GM10266 (cell line): ENCODE data around the gene PDXDC1.
"Not testable (repeated sequence)": the region's sequence is repeated elsewhere in the genome, so short reads cannot be mapped to it uniquely, and the experiment has no call there.

Source experiments
- DNase-seq: peaks from one replicate; pipeline ENCODE4 v3.0.0; 2012; ENCODE audit errors: extremely low spot score
- TF ChIP-seq, protein P1 (sequence below): IDR thresholded peaks from 2 replicates; pipeline ENCODE4 v1.5.1; 2012; ENCODE audit warnings: mild to moderate bottlenecking, low read depth; ENCODE audit not compliant: control insufficient read depth, insufficient read depth; ENCODE audit errors: missing control alignments

Gene PDXDC1, protein sequence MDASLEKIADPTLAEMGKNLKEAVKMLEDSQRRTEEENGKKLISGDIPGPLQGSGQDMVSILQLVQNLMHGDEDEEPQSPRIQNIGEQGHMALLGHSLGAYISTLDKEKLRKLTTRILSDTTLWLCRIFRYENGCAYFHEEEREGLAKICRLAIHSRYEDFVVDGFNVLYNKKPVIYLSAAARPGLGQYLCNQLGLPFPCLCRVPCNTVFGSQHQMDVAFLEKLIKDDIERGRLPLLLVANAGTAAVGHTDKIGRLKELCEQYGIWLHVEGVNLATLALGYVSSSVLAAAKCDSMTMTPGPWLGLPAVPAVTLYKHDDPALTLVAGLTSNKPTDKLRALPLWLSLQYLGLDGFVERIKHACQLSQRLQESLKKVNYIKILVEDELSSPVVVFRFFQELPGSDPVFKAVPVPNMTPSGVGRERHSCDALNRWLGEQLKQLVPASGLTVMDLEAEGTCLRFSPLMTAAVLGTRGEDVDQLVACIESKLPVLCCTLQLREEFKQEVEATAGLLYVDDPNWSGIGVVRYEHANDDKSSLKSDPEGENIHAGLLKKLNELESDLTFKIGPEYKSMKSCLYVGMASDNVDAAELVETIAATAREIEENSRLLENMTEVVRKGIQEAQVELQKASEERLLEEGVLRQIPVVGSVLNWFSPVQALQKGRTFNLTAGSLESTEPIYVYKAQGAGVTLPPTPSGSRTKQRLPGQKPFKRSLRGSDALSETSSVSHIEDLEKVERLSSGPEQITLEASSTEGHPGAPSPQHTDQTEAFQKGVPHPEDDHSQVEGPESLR

DNA sequence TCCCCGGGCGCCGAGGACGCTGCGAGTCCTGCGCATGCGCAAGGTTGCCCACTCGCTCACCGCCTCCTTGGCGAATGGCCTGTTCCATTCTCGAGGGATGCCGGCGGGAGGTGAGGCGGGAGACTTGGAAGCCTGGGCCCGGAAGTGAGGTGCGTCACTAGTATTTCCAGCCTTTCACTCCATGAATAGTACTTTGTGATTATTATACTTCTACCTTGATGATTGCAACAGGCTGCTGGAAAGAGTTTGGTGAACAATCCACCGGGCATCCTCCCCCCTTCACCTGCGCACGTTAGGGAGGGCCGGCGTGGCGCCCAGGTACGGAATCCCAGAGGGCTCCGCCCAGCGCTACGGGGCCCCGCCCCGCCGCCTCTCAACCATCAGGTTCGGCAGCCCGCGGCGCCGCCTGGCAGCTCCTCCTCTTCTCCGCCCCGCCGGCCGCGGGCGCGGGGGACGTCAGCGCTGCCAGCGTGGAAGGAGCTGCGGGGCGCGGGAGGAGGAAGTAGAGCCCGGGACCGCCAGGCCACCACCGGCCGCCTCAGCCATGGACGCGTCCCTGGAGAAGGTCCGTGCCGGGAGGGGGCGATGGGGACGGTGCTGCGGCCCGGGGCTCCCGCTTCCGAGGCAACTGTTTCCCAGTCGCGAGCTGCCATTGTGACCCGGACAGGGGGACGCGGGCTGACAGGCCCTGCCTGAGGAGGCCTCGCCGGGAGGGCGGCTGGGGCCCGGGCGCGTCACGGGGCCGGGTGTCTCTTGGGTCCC is at the start of gene PDXDC1:
PDXDC1 (plus strand) TSS at position 371 of the 762 bp plus-strand sequence; CDS start at position 545, 174 bp downstream.
- DNase-seq: peak; percentile 98

GRCh38 chr16:14928064-14928714 is 46.6 kb upstream of the PDXDC1 start:
- DNase-seq: peak; percentile 45

DNA sequence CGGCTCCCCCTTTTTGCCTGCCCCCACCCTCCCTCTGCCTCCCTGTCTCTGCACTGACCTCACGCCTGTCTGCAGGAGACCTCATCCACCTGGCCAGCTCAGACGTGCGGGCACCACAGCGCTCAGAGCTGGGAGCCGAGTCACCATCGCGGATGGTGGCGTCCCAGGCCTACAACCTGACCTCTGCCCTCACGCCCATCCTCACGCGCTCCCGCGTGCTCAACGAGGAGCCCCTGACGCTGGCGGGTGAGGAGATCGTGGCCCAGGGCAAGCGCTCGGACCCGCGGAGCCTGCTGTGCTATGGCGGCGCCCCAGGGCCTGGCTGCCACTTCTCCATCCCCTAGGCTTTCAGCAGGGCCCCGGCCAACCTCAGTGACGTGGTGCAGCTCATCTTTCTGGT is 45.6 kb upstream of the PDXDC1 start:
- not testable (repeated sequence) for DNase-seq

GRCh38 chr16:14930246-14930645 is 44.6 kb upstream of the PDXDC1 start:
- not testable (repeated sequence) for DNase-seq

DNA sequence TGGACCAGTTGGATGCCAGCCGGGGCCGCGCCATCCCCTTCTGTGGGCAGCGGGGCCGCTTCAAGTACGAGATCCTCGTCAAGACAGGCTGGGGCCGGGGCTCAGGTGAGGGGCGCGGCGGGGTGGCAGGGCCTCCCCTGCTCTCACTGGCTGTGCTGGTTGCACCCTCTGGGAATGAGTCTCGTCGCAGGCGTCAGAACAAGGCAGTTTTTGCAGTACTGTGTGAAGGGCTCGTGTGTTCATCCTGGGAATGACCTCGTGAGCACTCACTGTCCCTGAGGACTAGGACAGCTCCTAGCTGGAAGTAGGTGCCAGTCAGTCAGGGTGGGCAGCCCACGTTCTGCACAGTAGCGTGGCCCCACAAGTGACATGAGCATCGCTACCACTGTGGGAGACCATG is 43.9 kb upstream of the PDXDC1 start:
- not testable (repeated sequence) for DNase-seq

DNA sequence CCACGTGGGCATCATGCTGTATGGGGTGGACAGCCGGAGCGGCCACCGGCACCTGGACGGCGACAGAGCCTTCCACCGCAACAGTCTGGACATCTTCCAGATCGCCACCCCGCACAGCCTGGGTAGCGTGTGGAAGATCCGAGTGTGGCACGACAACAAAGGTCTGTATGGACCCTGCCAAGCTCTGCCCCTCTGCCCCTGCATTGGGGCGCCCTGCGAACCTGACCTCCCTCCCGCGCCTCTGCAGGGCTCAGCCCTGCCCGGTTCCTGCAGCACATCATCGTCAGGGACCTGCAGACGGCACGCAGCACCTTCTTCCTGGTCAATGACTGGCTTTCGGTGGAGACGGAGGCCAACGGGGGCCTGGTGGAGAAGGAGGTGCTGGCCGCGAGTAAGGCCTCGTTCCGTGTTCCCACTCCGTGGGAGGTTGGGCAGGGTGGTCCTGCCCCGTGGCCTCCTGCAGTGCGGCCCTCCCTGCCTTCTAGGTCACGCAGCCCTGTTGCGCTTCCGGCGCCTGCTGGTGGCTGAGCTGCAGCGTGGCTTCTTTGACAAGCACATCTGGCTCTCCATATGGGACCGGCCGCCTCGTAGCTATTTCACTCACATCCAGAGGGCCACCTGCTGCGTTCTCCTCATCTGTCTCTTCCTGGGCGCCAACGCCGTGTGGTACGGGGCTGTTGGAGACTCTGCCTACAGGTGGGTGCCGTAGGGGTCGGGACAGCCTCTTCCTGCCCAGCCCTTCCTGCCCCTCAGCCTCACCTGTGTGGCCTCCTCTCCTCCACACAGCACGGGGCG is 42.0 kb upstream of the PDXDC1 start:
- not testable (repeated sequence) for DNase-seq

DNA sequence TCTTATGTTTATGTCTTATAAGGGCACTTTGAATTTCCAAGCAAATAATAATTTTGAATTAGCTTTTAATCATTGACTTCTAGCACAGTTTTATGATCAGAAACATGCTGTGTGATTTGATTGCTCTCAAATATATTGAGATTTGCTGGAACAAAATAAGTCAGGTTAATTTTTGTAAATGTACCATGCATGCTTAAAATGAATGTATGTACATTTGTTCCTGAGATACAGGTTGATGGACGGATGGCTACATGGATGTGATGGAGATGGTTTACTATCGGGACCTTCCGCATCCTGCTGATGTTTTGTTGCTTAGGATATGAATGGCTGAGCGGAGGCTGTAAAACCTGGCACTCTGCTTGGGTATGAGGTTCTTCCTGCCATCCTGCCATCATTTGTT is 37.7 kb upstream of the PDXDC1 start, which contains the start of gene NPIPA1:
NPIPA1 (plus strand) TSS at position 301 of the 400 bp plus-strand sequence; CDS start at position 301, 0 bp downstream.
- not testable (repeated sequence) for DNase-seq

DNA sequence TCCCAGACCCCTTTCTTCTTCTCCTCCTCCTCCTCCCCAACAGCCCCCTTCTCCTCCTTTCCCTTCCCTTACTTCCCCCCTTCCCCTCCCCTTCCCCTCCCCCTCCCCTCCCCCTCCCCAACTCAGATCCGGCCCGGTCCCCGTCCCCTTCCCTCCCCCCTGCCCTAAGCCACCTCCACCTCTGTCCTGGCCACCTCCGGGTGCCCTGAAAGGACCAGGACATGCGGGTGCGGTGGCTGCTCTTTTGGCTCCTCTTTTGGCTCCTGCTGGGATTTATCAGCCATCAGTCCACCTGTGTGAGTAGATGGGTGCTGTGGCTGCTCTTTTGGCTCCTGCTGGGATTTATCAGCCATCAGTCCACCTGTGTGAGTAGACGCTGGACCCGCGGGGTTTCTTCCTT is 36.8 kb upstream of the PDXDC1 start:
- DNase-seq: not testable (repeated sequence)

DNA sequence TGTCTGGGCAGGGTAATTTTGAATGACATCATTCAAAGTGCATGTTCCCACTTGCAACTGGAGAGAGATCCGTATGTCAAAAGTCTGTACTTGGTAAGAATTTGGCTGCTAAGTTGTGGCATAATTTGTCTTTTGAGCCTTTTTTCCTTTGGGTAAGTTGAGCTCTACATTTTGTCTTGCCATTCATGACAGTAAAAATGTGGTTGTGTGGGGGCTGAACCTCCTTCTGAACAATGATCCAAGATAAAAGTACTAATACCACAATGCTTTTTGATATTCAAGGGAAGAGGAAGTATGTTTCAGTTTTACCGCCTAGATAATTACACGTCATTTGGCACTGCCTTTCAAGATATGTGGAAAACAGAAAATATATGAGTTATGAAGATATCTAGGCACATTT is 32.1 kb upstream of the PDXDC1 start:
- DNase-seq: not testable (repeated sequence)

GRCh38 chr16:14955546-14956231 is 19.1 kb upstream of the PDXDC1 start:
- TF ChIP-seq, protein P1, sequence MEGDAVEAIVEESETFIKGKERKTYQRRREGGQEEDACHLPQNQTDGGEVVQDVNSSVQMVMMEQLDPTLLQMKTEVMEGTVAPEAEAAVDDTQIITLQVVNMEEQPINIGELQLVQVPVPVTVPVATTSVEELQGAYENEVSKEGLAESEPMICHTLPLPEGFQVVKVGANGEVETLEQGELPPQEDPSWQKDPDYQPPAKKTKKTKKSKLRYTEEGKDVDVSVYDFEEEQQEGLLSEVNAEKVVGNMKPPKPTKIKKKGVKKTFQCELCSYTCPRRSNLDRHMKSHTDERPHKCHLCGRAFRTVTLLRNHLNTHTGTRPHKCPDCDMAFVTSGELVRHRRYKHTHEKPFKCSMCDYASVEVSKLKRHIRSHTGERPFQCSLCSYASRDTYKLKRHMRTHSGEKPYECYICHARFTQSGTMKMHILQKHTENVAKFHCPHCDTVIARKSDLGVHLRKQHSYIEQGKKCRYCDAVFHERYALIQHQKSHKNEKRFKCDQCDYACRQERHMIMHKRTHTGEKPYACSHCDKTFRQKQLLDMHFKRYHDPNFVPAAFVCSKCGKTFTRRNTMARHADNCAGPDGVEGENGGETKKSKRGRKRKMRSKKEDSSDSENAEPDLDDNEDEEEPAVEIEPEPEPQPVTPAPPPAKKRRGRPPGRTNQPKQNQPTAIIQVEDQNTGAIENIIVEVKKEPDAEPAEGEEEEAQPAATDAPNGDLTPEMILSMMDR: no peak
- DNase-seq: no peak

- no peak for DNase-seq
- TF ChIP-seq, protein P1: no peak
Measured at GRCh38 chr16:14957576-14958322, 17.1 kb upstream of the PDXDC1 start.
